Activated effector memory CD4-positive, alpha-beta T cell treated with anti-CD3 and anti-CD28 coated beads, Interleukin-2, amount 50 U/mL, for 16 hours (primary cell): Measurements from ENCODE around the gene GCNT1.
"Not testable (repeated sequence)": the region's sequence is repeated elsewhere in the genome, so short reads cannot be mapped to it uniquely, and the experiment has no call there.

ENCODE experiments used
- DNase-seq: peaks from one replicate; pipeline ENCODE4 v3.0.0-alpha.2; 2020

GCNT1 gene

GRCh38 chr9:76444322-76444929, 14.6 kb upstream of the GCNT1 start:
- no peak for DNase-seq

- no peak for DNase-seq
These were observed 13.0 kb upstream of the GCNT1 start for GRCh38 chr9:76445976-76446375.

DNA sequence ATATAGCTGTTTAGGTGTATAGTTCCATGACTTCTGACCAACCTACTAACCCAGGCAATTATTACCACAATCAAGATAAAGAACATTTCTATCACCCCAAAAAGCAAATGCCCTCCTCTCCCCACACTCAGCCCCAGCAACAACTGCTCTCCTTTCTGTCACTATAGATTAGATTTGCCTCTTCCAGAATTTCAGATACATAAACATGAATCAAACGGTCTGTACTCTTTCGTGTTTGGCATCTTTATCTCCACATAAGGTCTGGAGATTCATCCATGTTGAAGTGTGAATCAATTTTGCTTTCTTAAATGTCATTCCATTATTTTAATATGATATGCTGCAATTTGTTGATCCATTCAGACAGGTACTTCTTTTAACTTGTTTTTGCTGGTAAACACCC, 10.5 kb upstream of the GCNT1 start:
- DNase-seq = no peak

GRCh38 chr9:76451234-76451633, 7.7 kb upstream of the GCNT1 start:
- no peak for DNase-seq

DNA sequence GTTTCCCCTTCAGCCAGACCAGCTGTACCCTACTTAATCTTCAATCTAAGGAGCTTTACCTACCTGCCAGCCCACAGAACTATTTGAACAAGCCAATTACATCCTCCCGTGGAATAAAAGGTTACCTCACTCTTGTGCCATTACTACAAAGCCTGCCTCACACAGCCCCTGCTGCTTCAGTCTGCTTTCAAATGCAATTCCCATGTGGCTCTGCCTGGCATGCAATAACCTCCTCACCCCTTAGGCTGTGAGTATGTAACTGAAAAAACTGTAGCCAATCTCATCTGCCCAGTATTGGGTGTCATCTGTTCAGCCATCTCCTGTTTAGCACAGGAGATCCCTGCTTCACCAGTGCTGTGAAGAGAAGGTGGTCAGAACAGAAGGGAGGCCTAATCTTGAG, 6.1 kb upstream of the GCNT1 start:
- no peak for DNase-seq

DNA sequence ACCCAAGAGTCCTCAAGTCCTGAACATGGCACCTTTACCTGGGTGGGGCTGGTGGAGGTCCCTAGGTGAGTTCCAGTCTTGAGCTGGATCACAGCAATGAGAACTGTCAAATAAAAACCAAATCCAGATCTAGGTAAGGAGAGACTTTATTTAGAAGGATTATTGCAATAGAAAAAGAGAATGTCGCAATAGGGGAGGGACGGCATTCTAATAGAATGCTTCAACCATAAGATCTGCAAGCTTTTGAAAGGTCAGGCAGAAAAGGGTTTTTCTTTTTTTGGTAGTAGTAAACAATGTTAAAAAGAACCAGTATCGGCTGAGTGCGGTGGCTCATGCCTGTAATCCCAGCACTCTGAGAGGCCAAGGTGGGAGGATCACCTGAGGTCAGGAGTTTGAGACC, 5.2 kb upstream of the GCNT1 start:
- no peak for DNase-seq

DNA sequence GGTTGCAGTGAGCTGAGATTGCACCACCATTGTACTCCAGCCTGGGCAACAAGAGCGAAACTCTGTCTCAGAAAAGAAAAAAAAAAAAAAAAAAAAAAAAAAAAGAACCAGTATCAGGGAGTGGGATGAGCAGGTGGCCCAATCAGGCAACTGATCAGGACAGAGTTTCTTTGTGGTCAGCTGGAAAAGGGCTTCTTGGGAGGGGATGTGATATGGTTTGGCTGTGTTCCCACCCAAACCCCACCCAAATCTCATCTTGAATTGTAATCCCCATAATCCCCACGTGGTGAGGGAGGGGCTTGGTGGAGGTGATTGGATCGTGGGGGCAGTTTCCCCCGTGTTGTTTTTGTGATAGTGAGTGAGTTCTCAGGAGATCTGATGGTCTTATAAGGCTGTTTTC, 4.7 kb upstream of the GCNT1 start:
- DNase-seq = no peak

DNA sequence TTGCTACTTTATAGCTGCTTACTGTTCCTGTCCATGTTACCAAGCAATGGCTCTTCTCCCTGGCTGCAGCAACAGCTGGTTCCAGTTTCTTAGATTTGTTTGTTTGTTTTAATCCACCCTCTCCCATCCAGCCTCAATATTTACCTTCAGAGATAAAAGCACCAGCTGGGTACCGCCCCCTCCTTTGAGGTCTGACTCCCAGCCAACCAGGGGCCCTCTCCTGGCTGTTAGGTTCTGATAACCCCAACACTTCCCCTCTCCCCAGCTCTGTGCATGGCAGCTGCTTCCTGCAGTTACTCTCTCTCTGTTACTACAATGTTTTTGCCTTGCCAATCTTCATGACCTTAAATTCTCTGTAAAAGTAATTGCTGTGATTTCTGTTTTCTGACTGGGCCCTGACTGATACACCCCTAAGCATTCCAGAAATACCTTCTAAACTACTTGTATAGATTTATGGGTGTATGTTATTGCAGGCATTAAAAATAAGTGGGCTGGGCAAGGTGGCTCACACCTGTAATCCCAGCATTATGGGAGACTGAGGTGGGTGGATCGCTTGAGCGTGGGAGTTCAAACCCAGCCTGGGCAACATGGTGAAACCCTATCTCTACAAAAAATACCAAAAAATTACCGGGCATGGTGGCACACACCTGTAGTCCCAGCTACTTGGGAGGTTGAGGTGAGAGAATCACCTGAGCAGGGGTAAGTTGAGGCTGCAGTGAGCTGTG, 2.6 kb upstream of the GCNT1 start:
- peak; percentile 76 for DNase-seq

DNA sequence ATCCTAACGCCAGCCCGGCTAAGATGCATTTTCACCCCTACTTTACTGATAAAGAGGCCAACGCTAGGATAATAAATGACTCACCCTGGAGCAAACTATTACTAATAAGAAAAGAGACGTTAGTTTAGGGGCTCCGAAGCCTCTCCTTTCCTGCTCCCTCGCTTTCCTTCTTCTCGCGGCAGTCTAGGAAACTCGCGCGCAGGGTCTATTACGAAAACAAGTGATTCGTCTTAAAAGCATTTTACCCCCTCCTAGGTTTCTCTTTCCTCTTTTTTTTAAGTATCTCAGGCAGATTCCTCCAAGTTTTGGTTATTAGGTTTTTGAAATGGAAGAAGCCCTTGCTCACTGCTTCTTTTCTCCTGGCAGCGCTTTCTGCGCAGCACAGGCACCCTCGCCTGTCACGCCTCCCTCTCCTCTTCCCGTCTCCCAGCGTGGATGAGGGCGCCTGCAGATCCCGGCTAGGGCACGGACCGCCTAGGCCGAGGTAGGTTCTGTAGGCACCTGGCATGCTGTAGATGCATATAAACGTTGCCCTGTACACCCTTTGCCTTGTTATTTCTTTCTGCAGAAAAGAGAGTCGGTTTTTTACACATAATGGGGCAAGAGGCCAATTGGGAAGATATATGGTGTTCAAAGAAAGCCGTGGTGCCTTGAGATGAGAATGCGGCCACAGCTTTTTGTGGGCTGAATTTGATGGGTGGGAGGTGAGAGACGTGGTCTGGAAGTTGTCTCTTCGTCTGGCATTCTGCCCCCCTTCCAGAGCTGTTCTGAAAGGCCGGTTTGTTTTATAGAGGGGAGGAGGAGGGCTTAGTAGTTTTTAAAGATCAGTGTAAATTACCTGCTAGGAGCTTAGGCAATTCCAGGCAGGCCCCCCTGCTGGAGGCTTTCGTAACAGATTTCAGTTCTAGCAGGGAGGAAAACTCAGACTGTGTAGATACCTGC, 983 bp downstream of the GCNT1 start:
- DNase-seq = no peak

GRCh38 chr9:76462126-76462525, 3.1 kb downstream of the GCNT1 start:
- DNase-seq = no peak

DNA sequence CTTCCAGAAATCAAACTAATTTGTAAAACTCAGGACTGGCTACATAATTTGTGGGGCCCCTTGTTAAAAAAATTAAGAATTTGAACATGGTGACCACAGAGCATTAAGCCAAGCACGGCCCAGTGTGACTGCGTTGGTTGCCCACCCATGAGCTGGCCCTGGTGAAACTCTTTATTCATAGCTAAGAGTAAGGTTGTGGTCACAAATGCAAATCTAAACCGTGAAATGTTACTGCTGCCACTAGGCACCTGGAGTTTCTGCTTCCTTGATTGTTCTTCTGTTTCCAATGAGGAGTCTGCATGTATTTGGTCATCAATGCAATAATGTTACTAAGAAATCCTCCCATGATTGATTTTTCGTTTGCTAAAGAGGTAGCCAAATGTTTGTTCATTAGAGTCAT, 4.2 kb downstream of the GCNT1 start:
- DNase-seq = no peak

- no peak for DNase-seq
These were observed 5.7 kb downstream of the GCNT1 start for GRCh38 chr9:76464706-76465105.

DNA sequence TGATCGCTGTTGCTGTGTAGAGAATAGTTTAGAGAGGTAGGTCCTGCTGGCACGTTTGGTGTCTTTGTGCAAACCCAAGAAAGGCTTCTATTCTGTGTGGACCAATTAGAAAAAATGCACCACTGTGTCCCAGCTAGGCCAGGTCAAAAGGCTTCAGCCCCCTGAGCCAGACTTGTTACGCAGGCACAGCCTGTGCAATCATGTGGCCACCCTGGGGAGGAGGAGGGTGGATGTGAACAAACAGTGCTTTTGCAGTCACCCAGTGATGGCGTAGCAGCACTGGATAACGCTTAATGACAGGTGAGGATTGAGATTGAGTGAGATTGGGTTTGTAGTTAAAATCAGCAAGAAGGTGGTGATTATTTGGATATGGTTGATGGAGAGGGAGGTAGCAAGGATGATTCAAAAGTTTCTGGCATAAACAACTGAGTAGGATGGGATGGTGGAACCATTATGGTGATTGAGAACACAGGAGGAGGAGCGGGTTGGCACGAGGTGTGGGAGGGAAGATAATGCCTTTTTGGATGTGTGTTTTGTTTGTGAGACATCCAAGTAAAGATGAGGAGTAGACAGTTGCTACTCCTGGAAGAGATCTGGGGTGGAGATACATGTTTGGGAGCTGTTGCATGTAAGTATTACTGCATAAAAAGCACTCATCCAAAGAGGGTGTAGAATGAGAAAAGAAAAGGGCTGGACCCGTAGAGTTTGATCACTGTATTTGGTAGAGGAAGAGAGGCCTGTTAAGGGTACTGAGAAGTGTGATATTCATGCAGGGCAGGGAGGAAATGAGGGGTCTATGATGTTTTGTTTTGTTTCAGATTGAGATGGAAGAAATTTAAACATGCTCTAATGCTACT, 6.7 kb downstream of the GCNT1 start:
- no peak for DNase-seq

DNA sequence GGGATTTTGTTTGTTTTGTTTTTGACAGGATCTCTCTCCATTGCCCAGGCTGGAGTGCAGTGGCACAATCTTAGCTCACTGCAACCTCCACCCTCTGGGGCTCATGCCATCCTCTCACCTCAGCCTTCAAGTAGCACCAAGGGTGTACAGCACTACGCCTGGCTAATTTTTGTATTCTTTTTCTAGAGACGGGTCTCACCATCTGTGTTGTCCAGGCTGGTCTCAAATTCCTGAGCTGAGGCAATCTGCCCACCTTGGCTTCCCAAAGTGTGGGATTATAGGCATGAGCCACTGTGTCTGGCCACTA, 7.3 kb downstream of the GCNT1 start:
- DNase-seq = no peak

DNA sequence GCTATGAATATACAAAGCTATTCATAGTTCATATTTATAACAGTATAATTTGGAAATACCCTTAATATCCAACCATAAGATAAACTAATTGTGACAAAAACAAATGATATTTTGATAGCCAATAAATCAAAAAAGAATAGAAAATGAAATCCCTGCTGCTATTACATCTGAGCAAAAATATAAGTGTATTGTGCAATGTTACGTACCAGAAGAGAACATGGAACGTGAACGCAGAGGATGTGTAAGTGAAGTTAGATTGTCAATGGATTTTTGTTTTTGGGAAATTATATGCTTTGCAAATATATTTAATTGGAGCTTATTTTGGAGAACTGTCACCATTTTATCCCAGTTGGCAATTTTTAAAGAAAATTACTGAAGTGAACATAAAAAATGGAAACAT, 15.4 kb downstream of the GCNT1 start:
- DNase-seq = no peak

DNA sequence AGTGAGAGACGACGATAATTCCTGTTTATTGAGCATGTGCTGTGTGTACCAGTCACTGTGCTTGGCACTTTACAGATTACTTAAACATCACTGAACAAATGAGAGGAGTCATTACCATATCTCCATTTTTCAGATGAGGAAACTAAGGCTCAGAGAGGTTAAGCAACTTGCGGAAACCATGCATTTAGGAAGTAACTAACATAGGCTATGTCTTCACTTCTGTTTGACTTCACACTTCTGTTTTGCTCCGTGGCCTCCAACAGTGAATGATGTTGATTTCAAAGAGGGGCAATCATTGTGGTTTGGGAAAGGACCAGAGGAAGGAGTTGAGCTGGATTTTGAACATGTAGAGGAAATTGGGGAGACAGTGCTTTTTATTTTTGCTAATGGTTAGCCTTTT, 16.7 kb downstream of the GCNT1 start:
- no peak for DNase-seq

GRCh38 chr9:76477818-76478217, 18.8 kb downstream of the GCNT1 start:
- not testable (repeated sequence) for DNase-seq

GRCh38 chr9:76478226-76478625, 19.2 kb downstream of the GCNT1 start:
- no peak for DNase-seq

- DNase-seq = not testable (repeated sequence)
These were observed 20.4 kb downstream of the GCNT1 start for GRCh38 chr9:76479337-76479736.

DNA sequence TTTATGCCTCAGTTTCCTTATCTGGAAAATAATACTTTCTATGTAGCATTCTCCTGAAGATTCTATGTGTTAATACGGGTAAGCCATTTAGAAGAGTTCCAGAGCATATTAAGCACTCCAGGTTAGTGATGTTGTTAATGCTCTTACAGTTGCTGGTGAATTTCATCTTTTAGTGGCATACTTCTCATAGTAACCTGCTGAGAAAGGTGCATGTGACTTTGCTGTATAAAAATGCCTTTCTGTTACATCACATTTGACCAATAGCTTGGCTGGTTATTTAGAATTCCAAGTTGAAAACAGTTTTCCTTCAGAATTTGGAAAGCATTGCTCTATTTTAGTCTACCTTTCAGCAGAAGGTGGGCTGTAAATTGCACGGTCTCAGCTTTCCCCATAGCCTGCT, 27.2 kb downstream of the GCNT1 start:
- no peak for DNase-seq

GRCh38 chr9:76490249-76490990, 31.4 kb downstream of the GCNT1 start:
- no peak for DNase-seq

- not testable (repeated sequence) for DNase-seq
These were observed 32.1 kb downstream of the GCNT1 start for GRCh38 chr9:76491056-76491455.
